HEK293T (cell line): ENCODE measurements around the gene APC2.

Experiments used
- CTBP1 ChIP-seq: fragments of 450-650 bp; IDR thresholded peaks from 2 replicates; pipeline ENCODE4 v1.6.1; 2016; ENCODE audit warnings: borderline replicate concordance
- SP1 ChIP-seq: fragments of 450-650 bp; IDR thresholded peaks from 2 replicates; pipeline ENCODE4 v1.6.1; 2017

DNA sequence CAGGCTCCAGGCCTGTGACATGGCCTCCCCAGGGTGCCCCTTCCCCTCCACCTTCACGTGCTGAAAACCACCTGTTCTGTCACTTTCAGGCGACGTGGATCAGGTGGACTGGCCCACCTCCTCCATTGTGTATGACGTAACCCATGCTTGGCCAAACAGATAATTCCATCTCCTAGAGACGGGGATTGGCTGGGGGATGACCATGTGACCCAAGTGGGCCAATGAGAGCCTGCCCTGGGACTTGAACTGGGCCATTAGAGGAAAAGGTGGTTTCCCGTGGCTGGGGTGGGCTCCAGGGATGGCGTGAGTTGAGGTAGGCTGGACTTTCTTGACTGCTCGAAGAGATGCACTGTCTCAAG lies 66.5 kb downstream of the APC2 start:
- TF ChIP-seq SP1 (no peak), CTBP1 (no peak)
